Rectal smooth muscle tissue (tissue), 1 donor: ENCODE results near the gene CIROP.

Source experiments
- H3K27ac ChIP-seq: one replicate; pipeline ENCODE4 v1.7.0; 2013; ENCODE audit warnings: low read depth, low read length, inconsistent platforms
- H3K27me3 ChIP-seq: one replicate; pipeline ENCODE4 v1.7.0; 2013; ENCODE audit warnings: low read length; ENCODE audit not compliant: control insufficient read depth, insufficient read depth
- H3K36me3 ChIP-seq: one replicate; pipeline ENCODE4 v1.7.0; 2013; ENCODE audit warnings: low read length; ENCODE audit not compliant: control insufficient read depth, insufficient read depth
- H3K4me1 ChIP-seq: one replicate; pipeline ENCODE4 v1.7.0; 2013; ENCODE audit warnings: low read length; ENCODE audit not compliant: control insufficient read depth, insufficient read depth
- H3K4me3 ChIP-seq: one replicate; pipeline ENCODE4 v1.7.0; 2013; ENCODE audit warnings: low read length
- H3K9ac ChIP-seq: one replicate; pipeline ENCODE4 v1.7.0; 2013; ENCODE audit warnings: low read length

The CIROP gene

GRCh38 chr14:23071921-23072539 is 32.8 kb downstream of the CIROP start:
- Histone ChIP-seq H3K36me3 (peaks cover 33% of the 10 kb centered on the region), H3K27me3 (no peaks in the 10 kb centered on the region), H3K4me1 (peaks cover 16% of the 10 kb centered on the region), H3K9ac (peak overlapping the region; percentile 29), H3K4me3 (peak overlapping the region; percentile 77), H3K27ac (peak overlapping the region; percentile 75)

DNA sequence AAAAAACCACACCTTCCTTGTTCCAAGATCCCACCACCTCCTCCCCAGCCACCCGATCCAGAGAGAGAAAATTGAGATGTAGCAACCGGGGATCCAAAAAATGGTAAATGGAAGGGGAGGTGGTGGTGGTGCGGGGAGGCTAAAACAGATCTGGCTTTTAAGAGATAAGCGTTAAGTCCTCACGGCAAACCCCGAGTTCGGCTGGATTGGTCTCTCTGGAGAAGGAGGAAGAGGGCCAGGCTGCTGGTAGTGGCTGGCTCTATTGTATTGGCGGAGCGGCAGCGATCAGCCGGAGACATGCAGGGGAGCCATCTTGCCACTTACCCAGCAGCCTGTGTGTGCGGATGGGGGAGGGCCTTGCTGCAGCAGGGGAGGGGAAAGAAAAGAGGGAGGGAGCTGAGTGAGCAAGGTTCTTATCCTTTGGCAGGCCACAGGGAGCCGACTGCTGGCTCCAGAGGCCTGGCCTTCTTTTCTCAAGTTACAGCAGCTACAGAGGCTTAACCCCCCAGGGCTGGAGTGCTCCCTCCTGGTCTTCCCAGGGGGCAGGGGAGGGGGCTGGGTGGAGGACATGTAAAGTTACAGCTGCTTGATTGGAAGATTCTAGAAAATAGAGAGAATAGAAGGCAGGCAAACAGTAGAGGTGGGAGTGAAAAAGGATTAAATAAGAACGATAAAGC is 33.4 kb downstream of the CIROP start:
- Histone ChIP-seq H3K9ac (peak overlapping the region; percentile 29), H3K4me1 (peaks cover 16% of the 10 kb centered on the region), H3K27me3 (no peaks in the 10 kb centered on the region), H3K36me3 (peaks cover 35% of the 10 kb centered on the region), H3K27ac (peak overlapping the region; percentile 75), H3K4me3 (peak overlapping the region; percentile 77)

DNA sequence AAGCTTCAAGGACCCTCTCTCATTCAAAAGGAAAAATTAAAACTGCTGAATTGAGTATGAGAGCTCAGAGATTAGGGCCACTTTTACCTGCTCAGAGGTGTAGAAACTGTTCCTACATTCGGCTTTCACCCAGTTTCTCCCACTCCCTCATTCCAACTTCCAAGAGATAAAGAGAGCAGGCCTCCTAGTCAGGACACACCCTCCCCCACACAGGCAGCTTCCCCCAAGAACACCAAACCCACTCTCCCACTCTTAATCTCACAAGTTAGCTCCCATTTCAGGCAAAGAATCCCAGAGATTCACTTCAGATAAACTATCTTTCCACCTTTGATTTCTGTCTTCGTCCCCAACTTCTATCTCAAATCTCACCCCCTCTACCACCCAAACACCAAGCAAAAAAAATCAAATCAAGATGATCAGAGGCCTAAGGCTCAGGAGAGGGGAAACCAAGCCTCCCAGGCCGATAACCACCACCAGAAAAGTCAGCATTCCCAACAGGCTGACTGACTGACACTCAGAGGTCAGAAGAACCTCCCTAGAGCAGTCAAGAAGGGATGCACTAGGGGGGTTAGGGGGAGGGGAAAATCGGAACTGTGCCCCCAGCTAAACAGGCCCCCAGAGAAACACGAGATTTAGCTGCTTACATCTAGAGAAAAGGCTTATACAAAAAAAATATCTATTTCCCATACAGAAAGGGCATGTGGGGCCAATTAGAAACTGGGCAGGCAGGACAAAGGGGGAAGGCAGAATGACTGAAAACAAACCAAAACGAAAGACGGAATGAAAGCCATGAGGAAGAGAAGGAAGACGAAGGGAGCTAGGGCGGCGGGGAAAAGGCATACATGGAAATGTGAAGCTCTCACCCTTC is 34.3 kb downstream of the CIROP start:
- Histone ChIP-seq H3K36me3 (peaks cover 37% of the 10 kb centered on the region), H3K4me1 (peaks cover 16% of the 10 kb centered on the region)

DNA sequence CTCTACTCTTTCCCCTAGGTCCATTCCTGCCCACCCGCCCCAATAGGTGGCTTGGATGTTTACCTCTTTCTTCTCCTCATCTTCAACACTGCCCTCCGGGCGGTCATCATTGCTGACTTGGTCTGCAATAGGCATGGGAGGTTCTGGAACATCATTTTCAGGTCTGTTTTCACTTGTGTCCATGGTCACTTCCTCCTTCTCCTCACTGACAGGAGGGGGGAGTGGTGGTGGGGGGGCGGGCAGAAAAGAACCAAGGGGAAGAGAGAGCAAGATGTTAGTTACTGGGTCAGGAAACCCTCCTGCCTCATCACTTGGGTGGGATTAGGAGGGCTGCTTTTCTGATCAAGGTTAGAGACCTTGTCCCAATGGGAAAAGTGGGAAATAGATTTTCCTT is 35.4 kb downstream of the CIROP start:
- no peaks in the 10 kb centered on the region for H3K27me3 ChIP-seq
- H3K36me3 ChIP-seq, result peaks cover 34% of the 10 kb centered on the region
- peaks cover 16% of the 10 kb centered on the region for H3K4me1 ChIP-seq
- H3K27ac ChIP-seq, result no peak overlapping the region
- H3K9ac ChIP-seq, result no peak overlapping the region
- H3K4me3 ChIP-seq, result no peak overlapping the region

More for the DNA sequence above, 34.3 kb downstream of the CIROP start:
- no peaks in the 10 kb centered on the region for H3K27me3 ChIP-seq
- H3K4me3 ChIP-seq, result peak overlapping the region; percentile 77
- peak overlapping the region; percentile 75 for H3K27ac ChIP-seq
- no peak overlapping the region for H3K9ac ChIP-seq

DNA sequence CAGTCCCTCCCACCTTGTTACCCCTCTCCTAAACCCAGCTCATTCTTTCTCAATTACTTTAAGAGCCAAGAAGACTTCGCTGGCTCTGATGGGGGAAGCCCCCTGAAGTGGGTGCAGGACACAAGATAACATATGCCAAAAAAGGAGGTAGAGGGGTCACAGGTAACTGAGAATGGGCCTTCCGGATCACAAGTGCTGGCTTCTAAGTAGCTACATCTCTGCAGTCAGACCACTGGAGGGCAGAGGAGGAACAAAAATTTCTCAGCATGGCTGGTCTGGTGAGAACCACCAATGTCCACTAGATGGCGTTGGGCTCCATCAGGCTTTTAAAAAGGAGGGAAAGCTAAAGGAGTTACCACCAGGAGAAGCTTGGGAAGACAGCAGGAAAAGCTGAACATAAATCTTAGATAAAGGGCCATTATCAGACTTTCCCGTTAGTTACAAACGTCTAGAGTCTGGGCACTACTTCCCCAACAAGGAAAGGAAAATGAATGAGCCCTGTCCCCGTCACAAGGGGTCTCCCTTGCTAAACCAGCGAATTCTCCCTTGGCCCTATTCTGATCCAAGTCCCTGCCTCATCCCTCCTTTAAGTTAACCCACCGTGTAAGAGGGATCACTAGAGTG is 35.9 kb downstream of the CIROP start:
- peaks cover 16% of the 10 kb centered on the region for H3K4me1 ChIP-seq
- peaks cover 39% of the 10 kb centered on the region for H3K36me3 ChIP-seq
- no peak overlapping the region for H3K9ac ChIP-seq
- H3K27me3 ChIP-seq, result no peaks in the 10 kb centered on the region
- H3K27ac ChIP-seq, result no peak overlapping the region
- H3K4me3 ChIP-seq, result no peak overlapping the region

- Histone ChIP-seq H3K27me3 (no peaks in the 10 kb centered on the region), H3K27ac (no peak overlapping the region), H3K9ac (no peak overlapping the region), H3K4me3 (no peak overlapping the region), H3K36me3 (peaks cover 46% of the 10 kb centered on the region), H3K4me1 (peaks cover 16% of the 10 kb centered on the region)
Measured at GRCh38 chr14:23067847-23068788, 36.7 kb downstream of the CIROP start.

- H3K4me1 ChIP-seq, result peaks cover 14% of the 10 kb centered on the region
- H3K27ac ChIP-seq, result no peak overlapping the region
- H3K36me3 ChIP-seq, result peaks cover 53% of the 10 kb centered on the region
- H3K9ac ChIP-seq, result no peak overlapping the region
- H3K4me3 ChIP-seq, result no peak overlapping the region
- no peaks in the 10 kb centered on the region for H3K27me3 ChIP-seq
Measured at GRCh38 chr14:23066855-23067744, 37.7 kb downstream of the CIROP start.

GRCh38 chr14:23066368-23066767 is 38.4 kb downstream of the CIROP start:
- H3K27me3 ChIP-seq, result no peaks in the 10 kb centered on the region
- H3K4me3 ChIP-seq, result no peak overlapping the region
- H3K27ac ChIP-seq, result no peak overlapping the region
- H3K9ac ChIP-seq, result no peak overlapping the region
- peaks cover 56% of the 10 kb centered on the region for H3K36me3 ChIP-seq
- peaks cover 11% of the 10 kb centered on the region for H3K4me1 ChIP-seq

DNA sequence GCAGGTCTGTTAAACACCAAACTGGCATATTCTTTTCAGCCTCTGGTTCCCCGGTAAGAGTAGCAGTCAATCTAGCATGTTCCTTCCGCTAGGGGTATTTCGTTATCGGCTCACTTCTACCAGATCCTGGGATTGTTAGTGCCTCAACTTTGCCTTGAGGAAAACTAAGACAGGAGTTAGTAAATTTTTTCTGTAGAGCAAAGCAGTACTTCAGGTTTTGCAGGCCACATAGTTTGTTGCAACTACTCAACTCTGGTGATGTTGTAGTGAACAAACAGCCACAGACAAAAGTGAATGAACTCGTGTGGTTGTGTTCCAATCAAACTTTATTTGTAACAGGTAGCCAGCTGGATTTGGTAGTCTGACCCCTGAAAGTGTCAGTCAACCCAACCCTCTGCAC is 41.2 kb downstream of the CIROP start:
- H3K27me3 ChIP-seq, result no peaks in the 10 kb centered on the region
- peaks cover 72% of the 10 kb centered on the region for H3K36me3 ChIP-seq
- H3K4me3 ChIP-seq, result no peak overlapping the region
- no peak overlapping the region for H3K27ac ChIP-seq
- H3K4me1 ChIP-seq, result peaks cover 6% of the 10 kb centered on the region
- H3K9ac ChIP-seq, result no peak overlapping the region

- Histone ChIP-seq H3K4me1 (peaks cover 6% of the 10 kb centered on the region), H3K9ac (no peak overlapping the region), H3K27ac (no peak overlapping the region), H3K4me3 (no peak overlapping the region), H3K36me3 (peaks cover 57% of the 10 kb centered on the region), H3K27me3 (no peaks in the 10 kb centered on the region)
Measured at GRCh38 chr14:23062002-23062401, 42.8 kb downstream of the CIROP start.
